HepG2 (cell line): Measurements from ENCODE around the gene HUNK. TPM values are rescaled to one million over a fixed set of nuclear protein-coding genes. Genes with fewer than 3 reads are reported as not detected.
A peak's percentile ranks its signal among the peaks of the same experiment; 100 is the strongest.

Source experiments
- ATAC-seq: fragments of 200-7000 bp; cut with Tn5 transposase; 3 replicates; pipeline ENCODE4 v1.9.1; 2020; ENCODE audit warnings: mild to moderate bottlenecking, moderate library complexity
- BruUV-seq: library from RNA; stranded (reverse); fragments of 400-500 nt; replicated peaks from 2 replicates; lab custom pipeline; 2021; lab: Mats Ljungman, UMichigan
- CTCF ChIA-PET: fragments of 300-600 bp; formaldehyde crosslinking; extraction: SDS; loops from one replicate; lab custom pipeline; 2021; ENCODE audit warnings: low total read pairs, inconsistent platforms, low intra/inter-chr PET ratio; lab: Yijun Ruan, JAX
- POLR2A ChIA-PET: fragments of 350-600 bp; sonication (Branson Sonifier 250); formaldehyde crosslinking; loops from one replicate; lab custom pipeline; 2020; ENCODE audit warnings: antibody characterized with exemption, inconsistent platforms; lab: Yijun Ruan, JAX
- DNase-seq: peaks from one replicate; pipeline ENCODE4 v3.0.0-alpha.2; 2015; ENCODE audit warnings: low spot score
- FAIRE-seq: peaks from 3 replicates; lab custom pipeline; 2011; peaks lifted over from hg19 to GRCh38; lab: Jason Lieb, UNC
- H2AFZ ChIP-seq: one replicate; pipeline ENCODE4 v1.6.1; 2011; ENCODE audit warnings: low read length, inconsistent platforms
- H3K27ac ChIP-seq: fragments of 300-600 bp; 3 replicates; pipeline ENCODE4 v1.8.0; 2011; ENCODE audit warnings: mixed run types, mild to moderate bottlenecking, mixed read lengths, low read length, inconsistent platforms; ENCODE audit not compliant: insufficient read depth; ENCODE audit errors: extremely low read length
- H3K27me3 ChIP-seq, 2 experiments: fragments of 200-600 bp in 1 of 2; 2 replicates in 1 of 2; 3 replicates in 1 of 2; pipeline versions ENCODE4 v1.6.0 to v1.8.0; 2011; ENCODE audit warnings: low read length in 2 of 2, mild to moderate bottlenecking in 2 of 2, moderate library complexity in 2 of 2, inconsistent platforms in 1 of 2; ENCODE audit not compliant: insufficient read depth in 2 of 2, control insufficient read depth in 1 of 2
- H3K36me3 ChIP-seq, 2 experiments: fragments of 200-600 bp in 1 of 2; replicated peaks in 1 of 2; 2 replicates in 1 of 2; 3 replicates in 1 of 2; pipeline versions ENCODE4 v1.5.1 to v1.8.0; 2011; ENCODE audit warnings: low read length in 2 of 2, inconsistent platforms in 1 of 2; ENCODE audit not compliant: insufficient read depth in 2 of 2, control insufficient read depth in 1 of 2
- H3K4me1 ChIP-seq: 2 replicates; pipeline ENCODE4 v1.5.1; 2012; ENCODE audit warnings: low read length, inconsistent platforms; ENCODE audit not compliant: insufficient read depth
- H3K4me2 ChIP-seq: 2 replicates; pipeline ENCODE4 v1.6.0; 2011; ENCODE audit warnings: low read depth, low read length, inconsistent platforms
- H3K4me3 ChIP-seq, 3 experiments: fragments of 200-600 bp in 1 of 3; sonication (generic), shearing (Covaris generic) in 1 of 3; replicated peaks in 1 of 3; 2 replicates each; pipeline ENCODE4 v1.5.1; 2011 to 2016; ENCODE audit warnings: low read length in 3 of 3, inconsistent platforms in 2 of 3, low read depth in 2 of 3, mild to moderate bottlenecking in 2 of 3, control low read depth in 1 of 3, mixed read lengths in 1 of 3; ENCODE audit not compliant: insufficient read depth in 1 of 3
- H3K79me2 ChIP-seq: one replicate; pipeline ENCODE4 v1.6.1; 2011; ENCODE audit warnings: low read length, inconsistent platforms; ENCODE audit not compliant: insufficient read depth
- H3K9ac ChIP-seq: 2 replicates; pipeline ENCODE4 v1.6.0; 2011; ENCODE audit warnings: mild to moderate bottlenecking, low read depth, low read length, inconsistent platforms; ENCODE audit not compliant: insufficient read depth
- H3K9me3 ChIP-seq: 2 replicates; pipeline ENCODE4 v1.5.1; 2012; ENCODE audit warnings: mild to moderate bottlenecking, low read length
- H4K20me1 ChIP-seq: 2 replicates; pipeline ENCODE4 v1.6.0; 2011; ENCODE audit warnings: inconsistent platforms, mild to moderate bottlenecking, low read length, moderate library complexity; ENCODE audit not compliant: insufficient read depth
- CBX5 ChIP-seq: sonication (generic); formaldehyde crosslinking; IDR thresholded peaks from 2 replicates; pipeline ENCODE4 v1.4.0; 2020; ENCODE audit warnings: missing genetic modification reagents, borderline replicate concordance
- FOSL1 ChIP-seq: sonication (generic); formaldehyde crosslinking; IDR thresholded peaks from 2 replicates; pipeline ENCODE4 v1.9.0; 2021; ENCODE audit warnings: missing genetic modification reagents, borderline replicate concordance
- GFI1 ChIP-seq: sonication (generic); formaldehyde crosslinking; IDR thresholded peaks from 2 replicates; pipeline ENCODE4 v1.5.0; 2020; ENCODE audit warnings: missing genetic modification reagents, mild to moderate bottlenecking, borderline replicate concordance
- NR3C1 ChIP-seq: sonication (generic); formaldehyde crosslinking; IDR thresholded peaks from 2 replicates; pipeline ENCODE4 v1.4.0; 2020; ENCODE audit warnings: missing genetic modification reagents
- PATZ1 ChIP-seq: sonication (generic); formaldehyde crosslinking; IDR thresholded peaks from 2 replicates; pipeline ENCODE4 v1.4.0; 2020; ENCODE audit warnings: missing genetic modification reagents
- RARA ChIP-seq: IDR thresholded peaks from 2 replicates; pipeline ENCODE4 v1.6.1; 2016; ENCODE audit warnings: missing genetic modification reagents, missing compliant biosample characterization
- RORA ChIP-seq: sonication (generic); formaldehyde crosslinking; IDR thresholded peaks from 2 replicates; pipeline ENCODE4 v1.5.0; 2020; ENCODE audit warnings: mild to moderate bottlenecking, missing genetic modification reagents, moderate library complexity
- TBX2 ChIP-seq: sonication (generic); formaldehyde crosslinking; IDR thresholded peaks from 2 replicates; pipeline ENCODE4 v1.5.0; 2020; ENCODE audit warnings: missing genetic modification reagents, mild to moderate bottlenecking, borderline replicate concordance
- TGIF2 ChIP-seq: IDR thresholded peaks from 2 replicates; pipeline ENCODE4 v1.6.1; 2016; ENCODE audit warnings: control low read depth, missing compliant biosample characterization
- ZNF292 ChIP-seq: sonication (generic); formaldehyde crosslinking; IDR thresholded peaks from 2 replicates; pipeline ENCODE4 v1.8.1; 2022; ENCODE audit warnings: mild to moderate bottlenecking, low read depth, missing genetic modification reagents, borderline replicate concordance
- ZNF354B ChIP-seq: sonication (generic); formaldehyde crosslinking; IDR thresholded peaks from 2 replicates; pipeline ENCODE4 v1.8.0; 2022; ENCODE audit warnings: mild to moderate bottlenecking, missing genetic modification reagents
- ZSCAN31 ChIP-seq: sonication (generic); formaldehyde crosslinking; IDR thresholded peaks from 2 replicates; pipeline ENCODE4 v1.5.0; 2020; ENCODE audit warnings: low read depth, mild to moderate bottlenecking, missing genetic modification reagents
- WGBS: methylation state at CpG from one replicate; pipeline ENCODE4 v1.1.6; 2017; ENCODE audit warnings: low lambda C conversion rate; 5-methylcytosine and 5-hydroxymethylcytosine counted together
- in situ Hi-C: cut with HindIII; loops from 2 replicates; pipeline ENCODE4 v1.10.0; 2017; ENCODE audit warnings: low pct_unique_long_range_greater_than_20kb; ENCODE audit not compliant: extremely low pct_ligation_motif_present
- intact Hi-C: fragments of 100-400 bp; cut with micrococcal nuclease; formaldehyde crosslinking; loops from one replicate; pipeline ENCODE4 v1.10.0; 2022; ENCODE audit not compliant: unreplicated experiment
- polyA plus RNA-seq, 8 experiments: library from polyadenylated mRNA; depleted of rRNA in 3 of 8; stranded (reverse) in 7 of 8; unstranded in 1 of 8; fragments of >200 nt; fragmentation: Illumina TruSeq in 4 of 8; extraction: Trizol in 4 of 8; gene quantifications; 2 replicates each; pipeline versions ENCODE4 v1.2.1 to v1.2.3, GENCODE V29; 2011 to 2016; ENCODE audit warnings: low read depth in 4 of 8, missing spikeins in 1 of 8, mixed read lengths in 1 of 8; ENCODE audit not compliant: insufficient read depth in 1 of 8
- total RNA-seq, 5 experiments: library from RNA; depleted of rRNA; stranded (reverse); fragments of >200 nt; fragmentation: Illumina TruSeq; extraction: Trizol; gene quantifications; 2 replicates each; pipeline ENCODE4 v1.2.3, GENCODE V29; 2016; ENCODE audit warnings: low read depth in 1 of 5
- TF ChIP-seq, protein P1 (sequence below): sonication (generic); formaldehyde crosslinking; IDR thresholded peaks from 2 replicates; pipeline ENCODE4 v1.4.0; 2020; ENCODE audit warnings: mild to moderate bottlenecking, missing genetic modification reagents

HUNK gene
- total and polyA plus RNA-seq, 2 of the 13 experiments (the other 11 are each of a cell fraction or from before 2014, with no cell fraction given), result 1.8 to 1.9 TPM

GRCh38 chr21:31931644-31932469, 59.0 kb downstream of the HUNK start (continued):
- TF ChIP-seq PATZ1 (CRISPR knock-in tag) (peak; percentile 56), NR3C1 (CRISPR knock-in tag) (no peak), RORA (CRISPR knock-in tag) (no peak), FOSL1 (CRISPR knock-in tag) (no peak), ZNF354B (CRISPR knock-in tag) (0 out of 2 replicates have a peak, but pooled peaks have one; percentile 39), ZSCAN31 (CRISPR knock-in tag) (no peak), ZNF292 (CRISPR knock-in tag) (peak; percentile 45; the same call in 1 of the 2 replicates), CBX5 (CRISPR knock-in tag) (no peak)
- TF ChIP-seq, protein P1, sequence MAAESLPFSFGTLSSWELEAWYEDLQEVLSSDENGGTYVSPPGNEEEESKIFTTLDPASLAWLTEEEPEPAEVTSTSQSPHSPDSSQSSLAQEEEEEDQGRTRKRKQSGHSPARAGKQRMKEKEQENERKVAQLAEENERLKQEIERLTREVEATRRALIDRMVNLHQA, result no peak

DNA sequence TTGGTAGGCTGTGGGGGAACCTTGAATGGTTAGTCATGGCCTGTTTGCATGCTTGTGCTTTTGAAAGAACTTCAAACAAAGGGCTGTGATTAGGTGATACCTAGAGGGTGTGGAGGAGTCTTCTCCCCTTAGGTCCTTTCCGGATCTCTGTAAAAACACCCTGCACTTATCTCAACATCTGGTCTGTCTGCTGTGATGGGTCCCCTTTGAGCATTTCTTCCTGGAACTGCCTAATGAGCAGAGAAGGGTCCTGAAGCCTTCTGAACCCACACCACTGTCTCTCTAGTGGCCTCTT, 59.6 kb downstream of the HUNK start:
- no peak overlapping the region for H3K9ac ChIP-seq
- ChIA-PET POLR2A (interaction anchor here (1.4 kb wide), 1 partner anchor 32 kb away, joined by 3 read pairs; no protein-coding TSS in a partner anchor), CTCF (no interaction called here)
- WGBS, result no CpG with 5 or more reads among the region's 1 CpG
- FAIRE-seq (peak; percentile 39), DNase-seq (peak; percentile 49), ATAC-seq (peak; percentile 39)
- 0 out of 2 replicates have a peak overlapping the region, but pooled peaks have one; percentile 15 for H3K4me2 ChIP-seq
- intact Hi-C loops (loop anchor here (5.0 kb wide), 1 partner anchor 60 kb away; the partner anchor contains the start of gene HUNK), in situ Hi-C loops (no loop called here)
- no peaks in the 10 kb centered on the region for H3K27me3 ChIP-seq
- peaks cover 81% of the 10 kb centered on the region for H3K4me1 ChIP-seq
- H4K20me1 ChIP-seq, result no peaks in the 10 kb centered on the region
- H2AFZ ChIP-seq, result no peak overlapping the region
- no peaks in the 10 kb centered on the region for H3K9me3 ChIP-seq
- peak overlapping the region; percentile 62 for H3K27ac ChIP-seq
- BruUV-seq, result no TSS peak
- peaks cover 0 to 3% of the 10 kb centered on the region in 2 experiments; a peak in 1 of 5 replicates for H3K36me3 ChIP-seq
- peak; percentile 56; the same call in 1 of the 2 replicates for TF ChIP-seq GFI1
- 0 out of 2 replicates have a peak, but pooled peaks have one; percentile 27 for TF ChIP-seq TGIF2 (CRISPR knock-in tag)
- no peak for TF ChIP-seq TBX2 (CRISPR knock-in tag)
- 0 out of 2 replicates have a peak, but pooled peaks have one; percentile 8 for TF ChIP-seq RARA (CRISPR knock-in tag)
- H3K4me3 ChIP-seq, result no peak overlapping the region
- H3K79me2 ChIP-seq, result peaks cover 2% of the 10 kb centered on the region
